ENCODE measurements around the gene ISLR2.
"Not testable (repeated sequence)": the region's sequence is repeated elsewhere in the genome, so short reads cannot be mapped to it uniquely, and the experiment has no call there.

GRCh38 chr15:74095610-74096009, 34.8 kb upstream of the ISLR2 start:
- not testable (repeated sequence) for TF ChIP-seq CBFB (CRISPR knock-in tag; IDR thresholded peaks at IDR 0.05; ENCODE audit: low read depth); CTCF (IDR thresholded peaks at IDR 0.05); ZNF138 (CRISPR knock-in tag; conservative IDR thresholded peaks at IDR 0.05); SP1 (CRISPR knock-in tag; conservative IDR thresholded peaks at IDR 0.05); GRHL2 (CRISPR knock-in tag; IDR thresholded peaks at IDR 0.05; ENCODE audit: insufficient replicate concordance, severe bottlenecking); CREB1 (CRISPR knock-in tag; IDR thresholded peaks at IDR 0.05)

Measured in WTC11 (cell line).